GM12801 (cell line): ENCODE measurements around the gene CTTNBP2NL.

Source experiments
- CTCF ChIP-seq: IDR thresholded peaks from one replicate; pipeline ENCODE4 v1.5.1; 2011; ENCODE audit warnings: control low read depth; ENCODE audit not compliant: insufficient read length; ENCODE audit errors: extremely low read depth

Gene CTTNBP2NL

DNA sequence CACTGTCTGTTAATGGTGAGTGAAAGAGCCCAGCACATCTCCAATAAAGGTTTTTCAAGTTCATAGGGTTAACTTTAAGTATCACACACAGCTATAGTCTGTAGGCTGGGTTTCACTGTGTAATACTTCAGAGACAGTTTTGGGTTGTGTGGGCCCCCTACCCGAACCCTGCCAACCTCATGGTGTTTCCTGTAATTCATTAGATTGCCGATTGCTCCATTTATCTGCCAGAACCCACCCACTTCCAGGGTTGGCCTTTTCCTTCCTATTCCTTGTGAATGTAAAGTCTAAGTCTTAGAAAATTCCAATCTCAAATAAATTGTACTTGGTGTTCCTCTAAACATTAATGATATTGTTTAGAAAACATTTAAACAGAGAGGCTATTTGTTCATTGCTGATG lies 43.6 kb downstream of the CTTNBP2NL start:
- TF ChIP-seq CTCF: no peak

- TF ChIP-seq CTCF: no peak
Observed at GRCh38 chr1:112440574-112440973, 44.6 kb downstream of the CTTNBP2NL start.

DNA sequence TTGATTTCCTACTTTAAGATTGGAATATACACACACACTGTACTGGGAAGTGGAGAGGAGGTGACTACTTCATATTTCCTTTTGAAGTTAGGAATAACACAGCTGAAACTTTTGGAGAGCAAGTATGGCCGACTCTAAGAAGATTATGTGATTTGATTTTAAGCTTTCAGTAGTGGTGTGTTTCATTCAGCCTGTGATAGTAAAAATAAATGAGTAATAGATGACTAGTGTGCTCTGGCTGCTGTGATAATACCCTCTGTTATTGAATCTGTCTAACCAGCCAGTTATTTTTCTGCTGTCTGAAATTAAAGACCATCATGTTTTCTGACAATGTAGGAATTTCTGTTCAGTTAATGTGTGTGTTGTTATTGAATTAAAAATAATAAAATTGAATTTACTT lies 48.3 kb downstream of the CTTNBP2NL start:
- no peak for TF ChIP-seq CTCF

GRCh38 chr1:112445596-112445995 lies 49.6 kb downstream of the CTTNBP2NL start:
- no peak for TF ChIP-seq CTCF

- TF ChIP-seq CTCF: no peak
Observed at GRCh38 chr1:112446411-112446810, 50.4 kb downstream of the CTTNBP2NL start.

DNA sequence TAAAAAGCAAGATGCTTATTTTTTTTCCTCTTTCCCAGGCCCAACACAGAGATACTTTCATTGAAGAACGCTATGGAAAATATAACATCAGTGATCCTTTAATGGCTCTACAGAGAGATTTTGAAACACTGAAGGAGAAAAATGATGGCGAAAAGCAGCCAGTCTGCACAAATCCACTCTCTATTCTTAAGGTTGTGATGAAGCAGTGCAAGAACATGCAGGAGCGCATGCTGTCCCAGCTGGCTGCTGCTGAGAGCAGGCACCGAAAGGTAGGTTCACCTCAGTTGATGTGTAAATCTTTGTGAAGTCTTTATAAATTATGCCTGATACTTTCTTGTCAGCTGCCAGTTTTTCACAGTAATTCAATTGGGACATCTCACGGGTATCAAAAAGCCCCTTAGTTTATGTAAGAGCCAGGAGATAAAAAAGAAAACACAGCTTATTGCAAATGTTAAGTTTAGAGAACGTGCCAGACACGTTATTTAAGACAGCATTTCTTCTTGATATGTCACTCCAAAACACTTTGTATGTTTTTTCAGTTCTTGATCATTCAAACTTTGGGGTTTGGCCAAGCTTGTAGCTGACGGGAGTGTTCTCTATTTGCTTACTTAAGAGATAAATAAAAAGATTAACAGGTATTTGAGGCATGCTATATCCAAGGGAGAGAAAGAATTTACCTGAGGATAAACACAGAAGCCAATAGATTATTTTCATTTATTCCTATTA lies 53.1 kb downstream of the CTTNBP2NL start:
- TF ChIP-seq CTCF: no peak

DNA sequence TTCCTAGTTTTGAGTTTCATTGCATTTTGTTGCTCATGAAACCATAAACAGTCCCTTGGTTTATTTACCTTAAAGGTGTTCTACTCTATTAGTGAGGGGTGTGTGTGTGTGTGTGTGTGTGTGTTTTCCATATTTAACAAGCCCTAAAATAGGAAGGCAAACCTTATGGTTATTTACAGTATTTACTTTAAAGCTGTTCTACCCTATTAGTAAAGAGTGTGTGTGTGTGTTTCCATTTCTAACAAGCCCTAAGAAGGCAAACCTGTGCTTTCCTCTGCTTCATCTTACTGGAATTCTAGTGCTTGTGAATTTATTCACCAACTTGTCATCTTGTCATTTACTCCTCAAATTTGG lies 53.6 kb downstream of the CTTNBP2NL start:
- TF ChIP-seq CTCF: no peak

GRCh38 chr1:112450773-112451172 lies 54.8 kb downstream of the CTTNBP2NL start:
- no peak for TF ChIP-seq CTCF
